Activated naive CD8-positive, alpha-beta T cell treated with anti-CD3 and anti-CD28 coated beads, Interleukin-2, amount 50 U/mL, for 16 hours (primary cell): ENCODE measurements around the gene SELPLG.
"Not testable (repeated sequence)": the region's sequence is repeated elsewhere in the genome, so short reads cannot be mapped to it uniquely, and the experiment has no call there.

Source experiments
- DNase-seq: peaks from one replicate; pipeline ENCODE4 v3.0.0-alpha.2; 2020; ENCODE audit warnings: low read depth, low spot score

SELPLG gene

GRCh38 chr12:108619369-108620160 lies 14.1 kb downstream of the SELPLG start:
- DNase-seq: no peak

GRCh38 chr12:108618953-108619274 lies 14.8 kb downstream of the SELPLG start:
- DNase-seq: not testable (repeated sequence)

- peak; percentile 44 for DNase-seq
Measured at GRCh38 chr12:108618079-108618952, 15.4 kb downstream of the SELPLG start.

GRCh38 chr12:108616941-108617858 lies 16.5 kb downstream of the SELPLG start:
- peak; percentile 62 for DNase-seq

GRCh38 chr12:108616359-108616758 lies 17.3 kb downstream of the SELPLG start:
- no peak for DNase-seq

GRCh38 chr12:108615918-108616317 lies 17.8 kb downstream of the SELPLG start:
- DNase-seq: no peak

- DNase-seq: no peak
Measured at GRCh38 chr12:108614639-108615038, 19.1 kb downstream of the SELPLG start.

GRCh38 chr12:108614041-108614440 lies 19.7 kb downstream of the SELPLG start:
- no peak for DNase-seq

GRCh38 chr12:108613548-108613947 lies 20.1 kb downstream of the SELPLG start:
- DNase-seq: no peak

GRCh38 chr12:108612788-108613282 lies 20.9 kb downstream of the SELPLG start:
- DNase-seq: no peak

- DNase-seq: peak; percentile 41
Measured at GRCh38 chr12:108611884-108612415, 21.7 kb downstream of the SELPLG start.

- DNase-seq: no peak
Measured at GRCh38 chr12:108610856-108611605, 22.7 kb downstream of the SELPLG start.

GRCh38 chr12:108610336-108610815 lies 23.3 kb downstream of the SELPLG start:
- DNase-seq: no peak

GRCh38 chr12:108609537-108610335 lies 24.0 kb downstream of the SELPLG start:
- DNase-seq: no peak

GRCh38 chr12:108608616-108609015 lies 25.1 kb downstream of the SELPLG start:
- DNase-seq: no peak

GRCh38 chr12:108607981-108608600 lies 25.6 kb downstream of the SELPLG start:
- DNase-seq: no peak

- no peak for DNase-seq
Measured at GRCh38 chr12:108606492-108606891, 27.2 kb downstream of the SELPLG start.

GRCh38 chr12:108605690-108606406 lies 27.8 kb downstream of the SELPLG start:
- no peak for DNase-seq
